ENCODE results near the gene ARSJ. TPM values are rescaled to one million over a fixed set of nuclear protein-coding genes. Genes with fewer than 3 reads are reported as not detected.

ARSJ gene
- polyA plus RNA-seq, 4 donors = 0.22 to 14.4 (median 1.0) TPM; not detected in 1

GRCh38 chr4:113901994-113902787 is 77.3 kb downstream of the ARSJ start:
- no peak for FAIRE-seq
- H3K36me3 ChIP-seq (ENCODE audit: control insufficient read depth in 3 of 3, insufficient read depth in 2 of 3, low read depth in 1 of 3, low read length in 3 of 3) = peaks cover 0 to 3% (median 0%) of the 10 kb centered on the region in 3 donors
- peak overlapping the region; percentile 8 to 69 (median 67) for H3K27ac ChIP-seq (ENCODE audit: low read depth in 1 of 3, low read length in 2 of 3)
- H3K27me3 ChIP-seq (ENCODE audit: control insufficient read depth in 3 of 3, insufficient read depth in 3 of 3, low read length in 3 of 3) = no peaks in the 10 kb centered on the region
- WGBS, 3 donors = 31 to 61% (median 41%) methylated on average over 13 of the region's 13 CpGs
- H3K4me3 ChIP-seq (ENCODE audit: low read depth in 1 of 3, low read length in 3 of 3) = peak overlapping the region in 2 of 3 donors; percentile 17 to 33
- H3K9me3 ChIP-seq (ENCODE audit: control insufficient read depth in 2 of 2, insufficient read depth in 1 of 2, low read depth in 1 of 2, low read length in 1 of 2) = no peaks in the 10 kb centered on the region
- peak; percentile 73 to 89 for DNase-seq
- H3K4me1 ChIP-seq (ENCODE audit: control insufficient read depth in 3 of 3, insufficient read depth in 2 of 3, low read depth in 1 of 3, low read length in 2 of 3) = peaks cover 2 to 12% (median 5%) of the 10 kb centered on the region in 3 donors

GRCh38 chr4:113899271-113900070 is 80.0 kb downstream of the ARSJ start:
- Histone ChIP-seq H3K4me3 (ENCODE audit: low read depth in 1 of 3, low read length in 3 of 3) (no peak overlapping the region), H3K4me1 (ENCODE audit: control insufficient read depth in 3 of 3, insufficient read depth in 2 of 3, low read depth in 1 of 3, low read length in 2 of 3) (peaks cover 2 to 12% (median 5%) of the 10 kb centered on the region in 3 donors), H3K36me3 (ENCODE audit: control insufficient read depth in 3 of 3, insufficient read depth in 2 of 3, low read depth in 1 of 3, low read length in 3 of 3) (peaks cover 0 to 5% (median 0%) of the 10 kb centered on the region in 3 donors), H3K27ac (ENCODE audit: low read depth in 1 of 3, low read length in 2 of 3) (no peak overlapping the region), H3K9me3 (ENCODE audit: control insufficient read depth in 2 of 2, insufficient read depth in 1 of 2, low read depth in 1 of 2, low read length in 1 of 2) (no peaks in the 10 kb centered on the region), H3K27me3 (ENCODE audit: control insufficient read depth in 3 of 3, insufficient read depth in 3 of 3, low read length in 3 of 3) (no peaks in the 10 kb centered on the region)
- FAIRE-seq (no peak), DNase-seq (peak in 1 of 2 donors; percentile 35)

GRCh38 chr4:113893546-113893945 is 85.9 kb downstream of the ARSJ start:
- H3K4me1 ChIP-seq (ENCODE audit: control insufficient read depth in 3 of 3, insufficient read depth in 2 of 3, low read depth in 1 of 3, low read length in 2 of 3) = no peaks in the 10 kb centered on the region
- no peak overlapping the region for H3K27ac ChIP-seq (ENCODE audit: low read depth in 1 of 3, low read length in 2 of 3)
- no peak for FAIRE-seq
- DNase-seq = peak in 1 of 2 donors; percentile 20
- no peak overlapping the region for H3K4me3 ChIP-seq (ENCODE audit: low read depth in 1 of 3, low read length in 3 of 3)
- peaks cover 0 to 4% of the 10 kb centered on the region in 2 donors for H3K9me3 ChIP-seq (ENCODE audit: control insufficient read depth in 2 of 2, insufficient read depth in 1 of 2, low read depth in 1 of 2, low read length in 1 of 2)
- H3K27me3 ChIP-seq (ENCODE audit: control insufficient read depth in 3 of 3, insufficient read depth in 3 of 3, low read length in 3 of 3) = no peaks in the 10 kb centered on the region
- H3K36me3 ChIP-seq (ENCODE audit: control insufficient read depth in 3 of 3, insufficient read depth in 2 of 3, low read depth in 1 of 3, low read length in 3 of 3) = peaks cover 0 to 2% (median 0%) of the 10 kb centered on the region in 3 donors

- 70 to 83% (median 73%) methylated on average over 1 of the region's 1 CpG for WGBS, 3 donors
- Histone ChIP-seq H3K36me3 (ENCODE audit: control insufficient read depth in 3 of 3, insufficient read depth in 2 of 3, low read depth in 1 of 3, low read length in 3 of 3) (no peaks in the 10 kb centered on the region), H3K27ac (ENCODE audit: low read depth in 1 of 3, low read length in 2 of 3) (no peak overlapping the region), H3K4me1 (ENCODE audit: control insufficient read depth in 3 of 3, insufficient read depth in 2 of 3, low read depth in 1 of 3, low read length in 2 of 3) (no peaks in the 10 kb centered on the region), H3K9me3 (ENCODE audit: control insufficient read depth in 2 of 2, insufficient read depth in 1 of 2, low read depth in 1 of 2, low read length in 1 of 2) (peaks cover 0 to 4% of the 10 kb centered on the region in 2 donors), H3K4me3 (ENCODE audit: low read depth in 1 of 3, low read length in 3 of 3) (no peak overlapping the region), H3K27me3 (ENCODE audit: control insufficient read depth in 3 of 3, insufficient read depth in 3 of 3, low read length in 3 of 3) (no peaks in the 10 kb centered on the region)
- DNase-seq = no peak
- FAIRE-seq = no peak
Observed at GRCh38 chr4:113888006-113888405, 91.4 kb downstream of the ARSJ start.

- no peak for DNase-seq
- H3K9me3 ChIP-seq (ENCODE audit: control insufficient read depth in 2 of 2, insufficient read depth in 1 of 2, low read depth in 1 of 2, low read length in 1 of 2) = peaks cover 0 to 4% of the 10 kb centered on the region in 2 donors
- H3K4me1 ChIP-seq (ENCODE audit: control insufficient read depth in 3 of 3, insufficient read depth in 2 of 3, low read depth in 1 of 3, low read length in 2 of 3) = no peaks in the 10 kb centered on the region
- 88 to 94% (median 91%) methylated on average over 3 of the region's 3 CpGs for WGBS, 3 donors
- FAIRE-seq = no peak
- H3K4me3 ChIP-seq (ENCODE audit: low read depth in 1 of 3, low read length in 3 of 3) = no peak overlapping the region
- no peaks in the 10 kb centered on the region for H3K27me3 ChIP-seq (ENCODE audit: control insufficient read depth in 3 of 3, insufficient read depth in 3 of 3, low read length in 3 of 3)
- no peaks in the 10 kb centered on the region for H3K36me3 ChIP-seq (ENCODE audit: control insufficient read depth in 3 of 3, insufficient read depth in 2 of 3, low read depth in 1 of 3, low read length in 3 of 3)
- no peak overlapping the region for H3K27ac ChIP-seq (ENCODE audit: low read depth in 1 of 3, low read length in 2 of 3)
Observed at GRCh38 chr4:113885291-113885690, 94.2 kb downstream of the ARSJ start.

GRCh38 chr4:113884655-113885054 is 94.8 kb downstream of the ARSJ start:
- H3K4me1 ChIP-seq (ENCODE audit: control insufficient read depth in 3 of 3, insufficient read depth in 2 of 3, low read depth in 1 of 3, low read length in 2 of 3) = no peaks in the 10 kb centered on the region
- H3K4me3 ChIP-seq (ENCODE audit: low read depth in 1 of 3, low read length in 3 of 3) = no peak overlapping the region
- no peaks in the 10 kb centered on the region for H3K27me3 ChIP-seq (ENCODE audit: control insufficient read depth in 3 of 3, insufficient read depth in 3 of 3, low read length in 3 of 3)
- WGBS, 3 donors = 85 to 92% (median 91%) methylated on average over 1 of the region's 1 CpG
- no peak for FAIRE-seq
- DNase-seq = no peak
- H3K9me3 ChIP-seq (ENCODE audit: control insufficient read depth in 2 of 2, insufficient read depth in 1 of 2, low read depth in 1 of 2, low read length in 1 of 2) = peaks cover 0 to 1% of the 10 kb centered on the region in 2 donors
- H3K27ac ChIP-seq (ENCODE audit: low read depth in 1 of 3, low read length in 2 of 3) = no peak overlapping the region
- H3K36me3 ChIP-seq (ENCODE audit: control insufficient read depth in 3 of 3, insufficient read depth in 2 of 3, low read depth in 1 of 3, low read length in 3 of 3) = no peaks in the 10 kb centered on the region

- Histone ChIP-seq H3K9me3 (ENCODE audit: control insufficient read depth in 2 of 2, insufficient read depth in 1 of 2, low read depth in 1 of 2, low read length in 1 of 2) (no peaks in the 10 kb centered on the region), H3K36me3 (ENCODE audit: control insufficient read depth in 3 of 3, insufficient read depth in 2 of 3, low read depth in 1 of 3, low read length in 3 of 3) (no peaks in the 10 kb centered on the region), H3K4me3 (ENCODE audit: low read depth in 1 of 3, low read length in 3 of 3) (no peak overlapping the region), H3K27me3 (ENCODE audit: control insufficient read depth in 3 of 3, insufficient read depth in 3 of 3, low read length in 3 of 3) (no peaks in the 10 kb centered on the region), H3K4me1 (ENCODE audit: control insufficient read depth in 3 of 3, insufficient read depth in 2 of 3, low read depth in 1 of 3, low read length in 2 of 3) (no peaks in the 10 kb centered on the region), H3K27ac (ENCODE audit: low read depth in 1 of 3, low read length in 2 of 3) (no peak overlapping the region)
- 24 to 57% (median 47%) methylated on average over 1 of the region's 1 CpG for WGBS, 3 donors
- no peak for DNase-seq
- FAIRE-seq = no peak
Observed at GRCh38 chr4:113882668-113883067, 96.8 kb downstream of the ARSJ start.

GRCh38 chr4:113881256-113881655 is 98.2 kb downstream of the ARSJ start:
- no peak overlapping the region for H3K27ac ChIP-seq (ENCODE audit: low read depth in 1 of 3, low read length in 2 of 3)
- no peaks in the 10 kb centered on the region for H3K9me3 ChIP-seq (ENCODE audit: control insufficient read depth in 2 of 2, insufficient read depth in 1 of 2, low read depth in 1 of 2, low read length in 1 of 2)
- H3K4me1 ChIP-seq (ENCODE audit: control insufficient read depth in 3 of 3, insufficient read depth in 2 of 3, low read depth in 1 of 3, low read length in 2 of 3) = no peaks in the 10 kb centered on the region
- FAIRE-seq (no peak), DNase-seq (no peak)
- no peaks in the 10 kb centered on the region for H3K27me3 ChIP-seq (ENCODE audit: control insufficient read depth in 3 of 3, insufficient read depth in 3 of 3, low read length in 3 of 3)
- no peak overlapping the region for H3K4me3 ChIP-seq (ENCODE audit: low read depth in 1 of 3, low read length in 3 of 3)
- WGBS, 3 donors = 86 to 89% (median 86%) methylated on average over 2 of the region's 2 CpGs
- no peaks in the 10 kb centered on the region for H3K36me3 ChIP-seq (ENCODE audit: control insufficient read depth in 3 of 3, insufficient read depth in 2 of 3, low read depth in 1 of 3, low read length in 3 of 3)

Data from small intestine (tissue), 7 donors.